Stimulated activated effector memory CD8-positive, alpha-beta T cell treated with anti-CD3 and anti-CD28 coated beads, Interleukin-12 subunit alpha, Interleukin-12 subunit beta, amount 100 ng/mL, for 72 hours (primary cell): ENCODE results near the gene MYBPC2.
A peak's percentile ranks its signal among the peaks of the same experiment; 100 is the strongest.

ENCODE experiments used
- ATAC-seq: fragments of 150-1000 bp; cut with Tn5 transposase; 2 replicates; pipeline ENCODE4 v1.10.0; 2021
- DNase-seq, 2 donors: peaks; one replicate each; pipeline ENCODE4 v3.0.0; 2021 to 2022; ENCODE audit warnings: low spot score in 2 of 2
- H3K27ac Mint-ChIP-seq: one replicate; pipeline ENCODE4 v1.8.0; 2022; ENCODE audit warnings: mild to moderate bottlenecking, mixed read lengths
- H3K36me3 Mint-ChIP-seq: one replicate; pipeline ENCODE4 v1.8.0; 2022; ENCODE audit warnings: mild to moderate bottlenecking, mixed read lengths
- H3K4me1 Mint-ChIP-seq: one replicate; pipeline ENCODE4 v1.8.0; 2022; ENCODE audit warnings: mixed read lengths
- H3K4me3 Mint-ChIP-seq: one replicate; pipeline ENCODE4 v1.8.0; 2022; ENCODE audit warnings: mild to moderate bottlenecking, mixed read lengths
- H3K9me3 Mint-ChIP-seq: one replicate; pipeline ENCODE4 v1.8.0; 2022; ENCODE audit warnings: mixed read lengths

MYBPC2 gene

GRCh38 chr19:50476224-50476906, 43.7 kb downstream of the MYBPC2 start, which contains the start of the genes EMC10 and GARIN5A:
Gene EMC10, plus strand, starts transcription at chr19:50476507. Its CDS starts 38 bp downstream, at chr19:50476545.
Gene GARIN5A, minus strand, starts transcription at chr19:50476848. Its CDS starts 460 bp downstream, at chr19:50476388.
- peak; percentile 95 for ATAC-seq
- Mint-ChIP-seq H3K4me3 (peak within 1 kb of the TSS; percentile 98), H3K4me1 (peaks cover 51% of the 10 kb centered on the region), H3K36me3 (peaks cover 58% of the 10 kb centered on the region), H3K9me3 (no peaks in the 10 kb centered on the region), H3K27ac (peak within 1 kb of the TSS; percentile 97)
- DNase-seq, result peak; percentile 87 to 96

GRCh38 chr19:50476907-50477238, 44.2 kb downstream of the MYBPC2 start:
- Mint-ChIP-seq H3K4me1 (peaks cover 51% of the 10 kb centered on the region), H3K27ac (peak overlapping the region; percentile 97), H3K36me3 (peaks cover 58% of the 10 kb centered on the region), H3K4me3 (peak overlapping the region; percentile 98), H3K9me3 (no peaks in the 10 kb centered on the region)
- ATAC-seq, result no peak
- no peak for DNase-seq

GRCh38 chr19:50477751-50478515, 45.2 kb downstream of the MYBPC2 start:
- Mint-ChIP-seq H3K4me3 (peak overlapping the region; percentile 98), H3K36me3 (peaks cover 61% of the 10 kb centered on the region)

GRCh38 chr19:50478901-50479715, 46.4 kb downstream of the MYBPC2 start:
- no peak overlapping the region for H3K4me3 Mint-ChIP-seq
- H3K4me1 Mint-ChIP-seq, result peaks cover 51% of the 10 kb centered on the region
- ATAC-seq (no peak), DNase-seq (no peak)
- peak overlapping the region; percentile 22 for H3K27ac Mint-ChIP-seq
- peaks cover 73% of the 10 kb centered on the region for H3K36me3 Mint-ChIP-seq
- H3K9me3 Mint-ChIP-seq, result no peaks in the 10 kb centered on the region

More at GRCh38 chr19:50477751-50478515, 45.2 kb downstream of the MYBPC2 start:
- H3K9me3 Mint-ChIP-seq, result no peaks in the 10 kb centered on the region
- H3K4me1 Mint-ChIP-seq, result peaks cover 51% of the 10 kb centered on the region
- H3K27ac Mint-ChIP-seq, result peak overlapping the region; percentile 97
- no peak for ATAC-seq
- DNase-seq, result no peak

GRCh38 chr19:50479761-50480251, 47.1 kb downstream of the MYBPC2 start:
- Mint-ChIP-seq H3K27ac (no peak overlapping the region), H3K4me1 (peaks cover 51% of the 10 kb centered on the region), H3K36me3 (peaks cover 80% of the 10 kb centered on the region), H3K4me3 (no peak overlapping the region), H3K9me3 (no peaks in the 10 kb centered on the region)
- DNase-seq, result no peak
- no peak for ATAC-seq

GRCh38 chr19:50480281-50481111, 47.8 kb downstream of the MYBPC2 start:
- peaks cover 81% of the 10 kb centered on the region for H3K36me3 Mint-ChIP-seq
- H3K4me3 Mint-ChIP-seq, result no peak overlapping the region
- DNase-seq (no peak), ATAC-seq (no peak)
- H3K4me1 Mint-ChIP-seq, result peaks cover 48% of the 10 kb centered on the region
- H3K9me3 Mint-ChIP-seq, result no peaks in the 10 kb centered on the region
- H3K27ac Mint-ChIP-seq, result peak overlapping the region; percentile 81

GRCh38 chr19:50481351-50482149, 48.9 kb downstream of the MYBPC2 start:
- peaks cover 72% of the 10 kb centered on the region for H3K36me3 Mint-ChIP-seq
- ATAC-seq (no peak), DNase-seq (no peak)
- H3K4me1 Mint-ChIP-seq, result peaks cover 42% of the 10 kb centered on the region
- H3K4me3 Mint-ChIP-seq, result no peak overlapping the region
- H3K27ac Mint-ChIP-seq, result peak overlapping the region; percentile 81
- H3K9me3 Mint-ChIP-seq, result no peaks in the 10 kb centered on the region

GRCh38 chr19:50482271-50482855, 49.7 kb downstream of the MYBPC2 start:
- ATAC-seq, result no peak
- Mint-ChIP-seq H3K9me3 (no peaks in the 10 kb centered on the region), H3K36me3 (peaks cover 64% of the 10 kb centered on the region), H3K4me3 (no peak overlapping the region), H3K27ac (no peak overlapping the region), H3K4me1 (peaks cover 39% of the 10 kb centered on the region)
- no peak for DNase-seq

- H3K4me3 Mint-ChIP-seq, result no peak overlapping the region
- H3K9me3 Mint-ChIP-seq, result no peaks in the 10 kb centered on the region
- DNase-seq (no peak), ATAC-seq (no peak)
- peaks cover 59% of the 10 kb centered on the region for H3K36me3 Mint-ChIP-seq
- H3K4me1 Mint-ChIP-seq, result peaks cover 39% of the 10 kb centered on the region
- H3K27ac Mint-ChIP-seq, result no peak overlapping the region
These were observed 50.2 kb downstream of the MYBPC2 start for GRCh38 chr19:50482916-50483315.

- no peak for ATAC-seq
- Mint-ChIP-seq H3K36me3 (peaks cover 56% of the 10 kb centered on the region), H3K4me1 (peaks cover 44% of the 10 kb centered on the region), H3K27ac (peak overlapping the region; percentile 34), H3K4me3 (no peak overlapping the region), H3K9me3 (no peaks in the 10 kb centered on the region)
- DNase-seq, result no peak
These were observed 52.7 kb downstream of the MYBPC2 start for GRCh38 chr19:50485284-50485955.

- DNase-seq (peak in 1 of 2 donors; percentile 79), ATAC-seq (peak; percentile 40)
- Mint-ChIP-seq H3K36me3 (peaks cover 56% of the 10 kb centered on the region), H3K4me3 (no peak overlapping the region), H3K4me1 (peaks cover 51% of the 10 kb centered on the region), H3K9me3 (no peaks in the 10 kb centered on the region), H3K27ac (peak overlapping the region; percentile 57)
These were observed 54.3 kb downstream of the MYBPC2 start for GRCh38 chr19:50486823-50487515.

GRCh38 chr19:50488389-50489194, 55.9 kb downstream of the MYBPC2 start:
- peaks cover 57% of the 10 kb centered on the region for H3K4me1 Mint-ChIP-seq
- no peak for ATAC-seq
- H3K4me3 Mint-ChIP-seq, result no peak overlapping the region
- peaks cover 52% of the 10 kb centered on the region for H3K36me3 Mint-ChIP-seq
- H3K9me3 Mint-ChIP-seq, result no peaks in the 10 kb centered on the region
- DNase-seq, result no peak
- peak overlapping the region; percentile 57 for H3K27ac Mint-ChIP-seq
